Measurements from ENCODE around the gene PTGDR.

DNA sequence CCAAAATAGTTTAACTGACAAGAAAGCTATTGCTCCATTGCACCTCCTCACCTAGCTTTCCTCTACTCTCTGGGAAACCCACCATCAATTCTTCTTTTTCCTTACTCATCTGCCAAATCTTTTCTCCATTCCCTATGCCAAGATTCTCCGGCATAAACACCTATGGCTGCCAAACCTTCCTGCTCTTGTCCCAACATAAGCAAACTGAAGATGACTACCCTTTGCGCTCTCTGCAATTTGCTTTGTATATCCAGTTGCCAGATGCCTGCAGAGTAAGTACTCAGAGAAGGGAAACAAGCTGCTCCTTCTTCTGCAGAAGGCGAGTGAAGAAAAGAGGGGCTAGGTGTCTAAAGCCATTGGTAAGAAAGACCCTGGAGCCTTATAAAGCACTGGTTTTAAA is 58.1 kb downstream of the PTGDR start:
- TF ChIP-seq YY1 (IDR thresholded peaks at IDR 0.05; ENCODE audit: insufficient read depth, insufficient read length) (no peak), SUZ12 (IDR thresholded peaks at IDR 0.05; ENCODE audit: extremely low read depth, insufficient read depth, insufficient read length) (no peak)
